ENCODE results near the gene LRFN3.
"Not testable (repeated sequence)": the region's sequence is repeated elsewhere in the genome, so short reads cannot be mapped to it uniquely, and the experiment has no call there.

Gene LRFN3

GRCh38 chr19:35935911-35936737 lies at the start of gene LRFN3:
Gene LRFN3, plus strand, starts transcription at chr19:35936374. Its CDS starts 3,052 bp downstream, at chr19:35939426.
- DNase-seq = peak; percentile 48

GRCh38 chr19:35887197-35887596 lies 49.0 kb upstream of the LRFN3 start:
- DNase-seq = no peak

GRCh38 chr19:35888398-35888797 lies 47.8 kb upstream of the LRFN3 start:
- DNase-seq = no peak

- DNase-seq = no peak
Observed at GRCh38 chr19:35889370-35890112, 46.6 kb upstream of the LRFN3 start.

GRCh38 chr19:35890113-35890650 lies 46.0 kb upstream of the LRFN3 start:
- DNase-seq = no peak

GRCh38 chr19:35891819-35892218 lies 44.4 kb upstream of the LRFN3 start:
- not testable (repeated sequence) for DNase-seq

GRCh38 chr19:35894342-35894741 lies 41.8 kb upstream of the LRFN3 start:
- DNase-seq = no peak

GRCh38 chr19:35895911-35896642 lies 40.1 kb upstream of the LRFN3 start:
- no peak for DNase-seq

- DNase-seq = no peak
Observed at GRCh38 chr19:35896643-35897040, 39.5 kb upstream of the LRFN3 start.

GRCh38 chr19:35897706-35898451 lies 38.3 kb upstream of the LRFN3 start:
- DNase-seq = no peak

GRCh38 chr19:35898499-35898809 lies 37.7 kb upstream of the LRFN3 start:
- no peak for DNase-seq

GRCh38 chr19:35899547-35900214 lies 36.5 kb upstream of the LRFN3 start:
- no peak for DNase-seq

GRCh38 chr19:35901055-35901644 lies 35.0 kb upstream of the LRFN3 start:
- no peak for DNase-seq

GRCh38 chr19:35901854-35902661 lies 34.1 kb upstream of the LRFN3 start, which contains the start of gene HCST:
Gene HCST, plus strand, starts transcription at chr19:35902529. Its CDS starts 65 bp downstream, at chr19:35902594.
- DNase-seq = no peak

- DNase-seq = no peak
Observed at GRCh38 chr19:35902870-35903475, 33.2 kb upstream of the LRFN3 start.

GRCh38 chr19:35903550-35904179 lies 32.5 kb upstream of the LRFN3 start:
- DNase-seq = no peak

GRCh38 chr19:35904311-35905068 lies 31.7 kb upstream of the LRFN3 start:
- no peak for DNase-seq

- no peak for DNase-seq
Observed at GRCh38 chr19:35905178-35905727, 30.9 kb upstream of the LRFN3 start.

GRCh38 chr19:35907377-35907745 lies 28.8 kb upstream of the LRFN3 start:
- DNase-seq = no peak
